Right cardiac atrium (tissue), 5 donors: Measurements from ENCODE around the gene MRPS5. TPM values are rescaled to one million over a fixed set of nuclear protein-coding genes. Genes with fewer than 3 reads are reported as not detected.
A peak's percentile ranks its signal among the peaks of the same experiment; 100 is the strongest.

Experiments used
- ATAC-seq, 2 donors: fragments of 200-7000 bp; cut with Tn5 transposase; one replicate each; pipeline versions ENCODE4 v1.8.0 to v1.9.1; 2020; ENCODE audit warnings: moderate library complexity in 2 of 2, mild to moderate bottlenecking in 1 of 2
- DNase-seq, 3 donors: peaks; one replicate each; pipeline ENCODE4 v3.0.0-alpha.2; 2020
- H3K27ac ChIP-seq: one replicate; pipeline ENCODE4 v1.5.1; 2013; ENCODE audit warnings: mild to moderate bottlenecking, low read length, control low read depth, moderate library complexity
- H3K27me3 ChIP-seq: one replicate; pipeline ENCODE4 v1.6.1; 2013; ENCODE audit not compliant: control insufficient read depth, insufficient read depth
- H3K4me1 ChIP-seq: one replicate; pipeline ENCODE4 v1.6.1; 2013; ENCODE audit warnings: low read length; ENCODE audit not compliant: control insufficient read depth, insufficient read depth
- H3K4me3 ChIP-seq: one replicate; pipeline ENCODE4 v1.5.1; 2013; ENCODE audit warnings: low read length, control low read depth
- H3K9me3 ChIP-seq: one replicate; pipeline ENCODE4 v1.6.1; 2013; ENCODE audit warnings: low read length; ENCODE audit not compliant: control insufficient read depth
- WGBS: extraction: QIAGEN DNeasy Blood & Tissue Kit; methylation state at CpG from one replicate; pipeline ENCODE4 v1.1.7; 2013; 5-methylcytosine and 5-hydroxymethylcytosine counted together
- intact Hi-C, 4 donors: fragments of 100-400 bp; cut with DNase I; formaldehyde crosslinking; loops; one replicate each; pipeline versions ENCODE4 v1.11.0 to v1.14.0; 2022 to 2023
- polyA plus RNA-seq: library from polyadenylated mRNA; stranded (reverse); fragments of 200-250 nt; gene quantifications from one replicate; pipeline ENCODE4 v1.2.3, GENCODE V29; 2013
- total RNA-seq, 4 donors: library from RNA; stranded (reverse); fragmentation: NEBNext Ultra II Directional; extraction: Animal tissue kit (Norgen Biotek cat#: 25700); gene quantifications; one replicate each; pipeline ENCODE4 v1.2.1, GENCODE V29; 2021
- donor health status: healthy with polysubstance abuse.
- donor health status: DM: no; HTN: yes; CAD: no.
- donor health status: DM: no; HTN: no; CAD: no.
- donor health status: DM: no; HTN: yes; CAD: no; lungs with severe emphysema.
- donor health status: DM: yes; HTN: yes; CAD: no.

MRPS5 gene
- total and polyA plus RNA-seq, 5 donors = 50.3 to 76.9 (median 58.6) TPM

GRCh38 chr2:95087379-95087778 lies 34.2 kb downstream of the MRPS5 start:
- no peak for DNase-seq

GRCh38 chr2:95086017-95086416 lies 35.6 kb downstream of the MRPS5 start:
- DNase-seq = no peak
- H3K27me3 ChIP-seq = no peaks in the 10 kb centered on the region
- H3K4me3 ChIP-seq = no peak overlapping the region
- no peak overlapping the region for H3K27ac ChIP-seq
- H3K4me1 ChIP-seq = no peaks in the 10 kb centered on the region
- intact Hi-C loops = no loop called here
- no peaks in the 10 kb centered on the region for H3K9me3 ChIP-seq
- WGBS = 97% methylated on average over 1 of the region's 1 CpG
- ATAC-seq = no peak

More at GRCh38 chr2:95087379-95087778, 34.2 kb downstream of the MRPS5 start:
- Histone ChIP-seq H3K4me1 (no peaks in the 10 kb centered on the region), H3K4me3 (no peak overlapping the region), H3K27me3 (no peaks in the 10 kb centered on the region), H3K27ac (no peak overlapping the region), H3K9me3 (no peaks in the 10 kb centered on the region)
- no peak for ATAC-seq
- WGBS = 80% methylated on average over 5 of the region's 5 CpGs
- intact Hi-C loops = no loop called here

GRCh38 chr2:95082477-95082876 lies 39.1 kb downstream of the MRPS5 start:
- no peak overlapping the region for H3K4me3 ChIP-seq
- no peaks in the 10 kb centered on the region for H3K4me1 ChIP-seq
- ATAC-seq (no peak), DNase-seq (no peak)
- H3K9me3 ChIP-seq = no peaks in the 10 kb centered on the region
- H3K27ac ChIP-seq = no peak overlapping the region
- H3K27me3 ChIP-seq = no peaks in the 10 kb centered on the region
- intact Hi-C loops = no loop called here
- WGBS = 95% methylated on average over 2 of the region's 2 CpGs

GRCh38 chr2:95079199-95079683 lies 42.4 kb downstream of the MRPS5 start:
- H3K4me1 ChIP-seq = no peaks in the 10 kb centered on the region
- intact Hi-C loops = loop anchor here in 1 of 4 donors (5.0 kb wide), 1 partner anchor 38 kb away; no protein-coding TSS in a partner anchor
- no peaks in the 10 kb centered on the region for H3K9me3 ChIP-seq
- 26% methylated on average over 7 of the region's 7 CpGs for WGBS
- H3K27me3 ChIP-seq = no peaks in the 10 kb centered on the region
- no peak overlapping the region for H3K4me3 ChIP-seq
- ATAC-seq (no peak), DNase-seq (no peak)
- H3K27ac ChIP-seq = no peak overlapping the region

GRCh38 chr2:95077861-95078603 lies 43.6 kb downstream of the MRPS5 start:
- Histone ChIP-seq H3K27ac (no peak overlapping the region), H3K27me3 (no peaks in the 10 kb centered on the region), H3K9me3 (no peaks in the 10 kb centered on the region), H3K4me1 (no peaks in the 10 kb centered on the region), H3K4me3 (no peak overlapping the region)
- ATAC-seq = no peak
- intact Hi-C loops = loop anchor here in 1 of 4 donors (5.0 kb wide), 1 partner anchor 39 kb away; no protein-coding TSS in a partner anchor
- 69% methylated on average over 10 of the region's 10 CpGs for WGBS
- DNase-seq = no peak

- 40% methylated on average over 3 of the region's 3 CpGs for WGBS
- no peak for ATAC-seq
These were observed 44.1 kb downstream of the MRPS5 start for GRCh38 chr2:95077530-95077825.

GRCh38 chr2:95076705-95077529 lies 44.7 kb downstream of the MRPS5 start:
- intact Hi-C loops = loop anchor here in 1 of 4 donors (5.0 kb wide), 1 partner anchor 40 kb away; no protein-coding TSS in a partner anchor
- H3K9me3 ChIP-seq = no peaks in the 10 kb centered on the region
- peak; percentile 72 to 81 for ATAC-seq
- no peaks in the 10 kb centered on the region for H3K4me1 ChIP-seq
- H3K27me3 ChIP-seq = no peaks in the 10 kb centered on the region
- H3K4me3 ChIP-seq = peak overlapping the region; percentile 61
- 7% methylated on average over 44 of the region's 44 CpGs for WGBS
- H3K27ac ChIP-seq = no peak overlapping the region
- DNase-seq = peak; percentile 68 to 89 (median 86)

More at GRCh38 chr2:95077530-95077825, 44.1 kb downstream of the MRPS5 start:
- intact Hi-C loops = loop anchor here in 1 of 4 donors (5.0 kb wide), 1 partner anchor 40 kb away; no protein-coding TSS in a partner anchor
- Histone ChIP-seq H3K27ac (no peak overlapping the region), H3K9me3 (no peaks in the 10 kb centered on the region), H3K4me1 (no peaks in the 10 kb centered on the region), H3K27me3 (no peaks in the 10 kb centered on the region), H3K4me3 (no peak overlapping the region)
- no peak for DNase-seq

- no peak overlapping the region for H3K4me3 ChIP-seq
- intact Hi-C loops = loop anchor here in 1 of 4 donors (5.0 kb wide), 1 partner anchor 42 kb away; no protein-coding TSS in a partner anchor
- no peak overlapping the region for H3K27ac ChIP-seq
- H3K27me3 ChIP-seq = no peaks in the 10 kb centered on the region
- 84% methylated on average over 8 of the region's 8 CpGs for WGBS
- DNase-seq = no peak
- no peak for ATAC-seq
- no peaks in the 10 kb centered on the region for H3K9me3 ChIP-seq
- H3K4me1 ChIP-seq = no peaks in the 10 kb centered on the region
These were observed 46.0 kb downstream of the MRPS5 start for GRCh38 chr2:95075440-95076132.

GRCh38 chr2:95074663-95075439 lies 46.8 kb downstream of the MRPS5 start:
- DNase-seq (no peak), ATAC-seq (no peak)
- no peaks in the 10 kb centered on the region for H3K9me3 ChIP-seq
- intact Hi-C loops = loop anchor here in 1 of 4 donors (5.0 kb wide), 1 partner anchor 42 kb away; no protein-coding TSS in a partner anchor
- no peak overlapping the region for H3K27ac ChIP-seq
- 68% methylated on average over 15 of the region's 15 CpGs for WGBS
- no peaks in the 10 kb centered on the region for H3K27me3 ChIP-seq
- H3K4me1 ChIP-seq = no peaks in the 10 kb centered on the region
- H3K4me3 ChIP-seq = no peak overlapping the region
